Loucy (cell line): ENCODE results near the gene PDE8B.

ENCODE experiments used
- EZH2phosphoT487 ChIP-seq: fragments of 200-600 bp; IDR thresholded peaks from 2 replicates; pipeline ENCODE4 v1.6.1; 2018; ENCODE audit warnings: antibody characterized with exemption, mild to moderate bottlenecking, moderate library complexity, borderline replicate concordance
- TF ChIP-seq, protein P1 (sequence below): fragments of 200-600 bp; sonication (generic); conservative IDR thresholded peaks from 2 replicates; pipeline ENCODE4 v1.5.1; 2014; ENCODE audit warnings: mild to moderate bottlenecking, antibody characterized with exemption, low read length

DNA sequence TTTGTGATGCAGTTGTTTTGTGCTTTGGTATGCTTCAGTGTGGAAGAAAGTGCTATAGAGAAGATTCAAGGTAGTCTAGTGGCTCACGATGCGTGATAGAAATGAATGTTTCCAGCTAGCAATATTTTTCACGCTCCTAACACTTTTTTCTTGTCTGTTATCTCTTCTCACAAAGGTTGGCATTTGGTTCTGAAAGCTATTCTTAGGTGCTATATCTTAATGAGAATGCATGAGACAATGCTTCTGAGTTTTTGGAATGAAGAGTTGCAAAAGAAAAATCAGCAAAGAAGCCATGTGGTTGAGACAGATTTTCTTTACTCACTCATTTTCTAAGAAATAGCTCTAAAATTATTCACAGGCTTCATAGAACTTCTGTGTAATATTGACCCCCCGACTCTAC is 122.6 kb downstream of the PDE8B start:
- TF ChIP-seq, protein P1, sequence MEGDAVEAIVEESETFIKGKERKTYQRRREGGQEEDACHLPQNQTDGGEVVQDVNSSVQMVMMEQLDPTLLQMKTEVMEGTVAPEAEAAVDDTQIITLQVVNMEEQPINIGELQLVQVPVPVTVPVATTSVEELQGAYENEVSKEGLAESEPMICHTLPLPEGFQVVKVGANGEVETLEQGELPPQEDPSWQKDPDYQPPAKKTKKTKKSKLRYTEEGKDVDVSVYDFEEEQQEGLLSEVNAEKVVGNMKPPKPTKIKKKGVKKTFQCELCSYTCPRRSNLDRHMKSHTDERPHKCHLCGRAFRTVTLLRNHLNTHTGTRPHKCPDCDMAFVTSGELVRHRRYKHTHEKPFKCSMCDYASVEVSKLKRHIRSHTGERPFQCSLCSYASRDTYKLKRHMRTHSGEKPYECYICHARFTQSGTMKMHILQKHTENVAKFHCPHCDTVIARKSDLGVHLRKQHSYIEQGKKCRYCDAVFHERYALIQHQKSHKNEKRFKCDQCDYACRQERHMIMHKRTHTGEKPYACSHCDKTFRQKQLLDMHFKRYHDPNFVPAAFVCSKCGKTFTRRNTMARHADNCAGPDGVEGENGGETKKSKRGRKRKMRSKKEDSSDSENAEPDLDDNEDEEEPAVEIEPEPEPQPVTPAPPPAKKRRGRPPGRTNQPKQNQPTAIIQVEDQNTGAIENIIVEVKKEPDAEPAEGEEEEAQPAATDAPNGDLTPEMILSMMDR, result no peak
- TF ChIP-seq EZH2phosphoT487, result no peak
